Measurements from ENCODE around the gene STUB1.
A peak's percentile ranks its signal among the peaks of the same experiment; 100 is the strongest.

DNA sequence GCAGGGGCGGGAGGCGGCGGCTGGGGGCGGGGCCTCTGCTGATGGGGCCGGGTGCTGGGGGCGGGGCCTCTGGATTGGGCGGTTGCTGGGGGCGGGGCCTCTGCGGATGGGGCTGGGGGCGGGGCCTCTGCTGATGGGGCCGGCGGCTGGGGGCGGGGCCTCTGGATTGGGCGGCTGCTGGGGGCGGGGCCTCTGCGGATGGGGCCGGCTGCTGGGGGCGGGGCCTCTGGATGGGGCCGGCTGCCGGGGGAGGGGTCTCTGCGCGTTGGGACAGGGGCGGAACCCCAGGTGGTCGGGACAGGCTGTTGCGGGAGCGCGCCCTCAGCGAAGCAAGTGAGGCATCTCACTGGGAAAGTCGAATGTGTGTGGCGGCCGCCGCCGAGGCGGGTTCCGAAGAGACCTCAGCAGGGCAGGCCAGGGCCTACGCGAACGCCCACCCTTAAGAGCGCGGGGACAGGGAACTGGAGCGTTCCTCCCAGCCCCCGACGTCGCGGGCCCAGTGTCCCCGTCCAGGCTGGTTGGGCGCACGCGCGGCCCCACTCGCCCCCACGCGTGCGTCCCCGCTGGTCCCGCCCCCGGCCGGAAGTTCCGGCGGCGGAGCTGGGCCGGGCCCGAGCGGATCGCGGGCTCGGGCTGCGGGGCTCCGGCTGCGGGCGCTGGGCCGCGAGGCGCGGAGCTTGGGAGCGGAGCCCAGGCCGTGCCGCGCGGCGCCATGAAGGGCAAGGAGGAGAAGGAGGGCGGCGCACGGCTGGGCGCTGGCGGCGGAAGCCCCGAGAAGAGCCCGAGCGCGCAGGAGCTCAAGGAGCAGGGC, at the start of gene STUB1:
- TF ChIP-seq, protein P1, sequence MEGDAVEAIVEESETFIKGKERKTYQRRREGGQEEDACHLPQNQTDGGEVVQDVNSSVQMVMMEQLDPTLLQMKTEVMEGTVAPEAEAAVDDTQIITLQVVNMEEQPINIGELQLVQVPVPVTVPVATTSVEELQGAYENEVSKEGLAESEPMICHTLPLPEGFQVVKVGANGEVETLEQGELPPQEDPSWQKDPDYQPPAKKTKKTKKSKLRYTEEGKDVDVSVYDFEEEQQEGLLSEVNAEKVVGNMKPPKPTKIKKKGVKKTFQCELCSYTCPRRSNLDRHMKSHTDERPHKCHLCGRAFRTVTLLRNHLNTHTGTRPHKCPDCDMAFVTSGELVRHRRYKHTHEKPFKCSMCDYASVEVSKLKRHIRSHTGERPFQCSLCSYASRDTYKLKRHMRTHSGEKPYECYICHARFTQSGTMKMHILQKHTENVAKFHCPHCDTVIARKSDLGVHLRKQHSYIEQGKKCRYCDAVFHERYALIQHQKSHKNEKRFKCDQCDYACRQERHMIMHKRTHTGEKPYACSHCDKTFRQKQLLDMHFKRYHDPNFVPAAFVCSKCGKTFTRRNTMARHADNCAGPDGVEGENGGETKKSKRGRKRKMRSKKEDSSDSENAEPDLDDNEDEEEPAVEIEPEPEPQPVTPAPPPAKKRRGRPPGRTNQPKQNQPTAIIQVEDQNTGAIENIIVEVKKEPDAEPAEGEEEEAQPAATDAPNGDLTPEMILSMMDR (IDR thresholded peaks at IDR 0.05) = peak in 1 of 6 experiments; percentile 4
- peak; percentile 49 to 78 for TF ChIP-seq POLR2A (IDR thresholded peaks at IDR 0.05)

Data from adrenal gland (tissue), 5 donors.